HG02943 (cell line): Measurements from ENCODE around the gene PARP15.

Experiments used
- ATAC-seq: cut with Tn5 transposase; IDR thresholded peaks from one replicate; pipeline ENCODE4 v1.9.1; 2021; ENCODE audit warnings: mild to moderate bottlenecking, low read depth, moderate library complexity; ENCODE audit not compliant: unreplicated experiment

Gene PARP15

GRCh38 chr3:122568755-122569154 lies 8.7 kb upstream of the PARP15 start:
- ATAC-seq, result no peak

GRCh38 chr3:122572940-122573412 lies 4.5 kb upstream of the PARP15 start:
- no peak for ATAC-seq

- ATAC-seq, result peak; percentile 85
Observed at GRCh38 chr3:122576174-122576940, 1.1 kb upstream of the PARP15 start.

- ATAC-seq, result no peak
Observed at GRCh38 chr3:122578069-122578740, 755 bp downstream of the PARP15 start.

- no peak for ATAC-seq
Observed at GRCh38 chr3:122580470-122580869, 3.0 kb downstream of the PARP15 start.

- no peak for ATAC-seq
Observed at GRCh38 chr3:122581622-122582021, 4.2 kb downstream of the PARP15 start.

GRCh38 chr3:122582390-122582789 lies 4.9 kb downstream of the PARP15 start:
- no peak for ATAC-seq

- no peak for ATAC-seq
Observed at GRCh38 chr3:122586098-122586497, 8.6 kb downstream of the PARP15 start.

GRCh38 chr3:122586773-122587485 lies 9.5 kb downstream of the PARP15 start:
- no peak for ATAC-seq

- no peak for ATAC-seq
Observed at GRCh38 chr3:122587572-122587971, 10.1 kb downstream of the PARP15 start.

GRCh38 chr3:122589297-122589696 lies 11.8 kb downstream of the PARP15 start:
- no peak for ATAC-seq

GRCh38 chr3:122590610-122591009 lies 13.2 kb downstream of the PARP15 start:
- ATAC-seq, result no peak

- no peak for ATAC-seq
Observed at GRCh38 chr3:122594025-122594424, 16.6 kb downstream of the PARP15 start.

GRCh38 chr3:122598151-122598550 lies 20.7 kb downstream of the PARP15 start:
- ATAC-seq, result no peak

GRCh38 chr3:122598556-122598955 lies 21.1 kb downstream of the PARP15 start:
- ATAC-seq, result no peak

- no peak for ATAC-seq
Observed at GRCh38 chr3:122602011-122602710, 24.7 kb downstream of the PARP15 start.

GRCh38 chr3:122603056-122603455 lies 25.6 kb downstream of the PARP15 start:
- ATAC-seq, result no peak

GRCh38 chr3:122606330-122606729 lies 28.9 kb downstream of the PARP15 start:
- no peak for ATAC-seq

- no peak for ATAC-seq
Observed at GRCh38 chr3:122608916-122609315, 31.5 kb downstream of the PARP15 start.

- peak; percentile 95 for ATAC-seq
Observed at GRCh38 chr3:122609798-122610559, 32.5 kb downstream of the PARP15 start.
